ENCODE measurements around the gene FAM9C.

FAM9C gene

GRCh38 chrX:13001961-13002671 lies 42.3 kb downstream of the FAM9C start:
- peak in 1 of 2 donors; percentile 28 for DNase-seq

- DNase-seq, result no peak
Measured at GRCh38 chrX:13001097-13001496, 43.3 kb downstream of the FAM9C start.

GRCh38 chrX:13000301-13000811 lies 44.1 kb downstream of the FAM9C start:
- DNase-seq, result peak in 1 of 2 donors; percentile 23

- DNase-seq, result peak; percentile 41 to 57
Measured at GRCh38 chrX:12999422-12999821, 45.0 kb downstream of the FAM9C start.

- no peak for DNase-seq
Measured at GRCh38 chrX:12997906-12998687, 46.3 kb downstream of the FAM9C start.

GRCh38 chrX:12996934-12997435 lies 47.4 kb downstream of the FAM9C start:
- DNase-seq, result no peak

- DNase-seq, result no peak
Measured at GRCh38 chrX:12994321-12994720, 50.1 kb downstream of the FAM9C start.

- DNase-seq, result no peak
Measured at GRCh38 chrX:12993826-12994225, 50.6 kb downstream of the FAM9C start.

- DNase-seq, result no peak
Measured at GRCh38 chrX:12992544-12993118, 51.8 kb downstream of the FAM9C start.

- DNase-seq, result no peak
Measured at GRCh38 chrX:12991575-12991974, 52.8 kb downstream of the FAM9C start.

GRCh38 chrX:12989461-12989860 lies 55.0 kb downstream of the FAM9C start:
- DNase-seq, result no peak

- no peak for DNase-seq
Measured at GRCh38 chrX:12988797-12989196, 55.6 kb downstream of the FAM9C start.

GRCh38 chrX:12987900-12988594 lies 56.4 kb downstream of the FAM9C start:
- no peak for DNase-seq

GRCh38 chrX:12987340-12987739 lies 57.1 kb downstream of the FAM9C start:
- no peak for DNase-seq

- no peak for DNase-seq
Measured at GRCh38 chrX:12986886-12987285, 57.5 kb downstream of the FAM9C start.

GRCh38 chrX:12986164-12986779 lies 58.1 kb downstream of the FAM9C start:
- no peak for DNase-seq

Measured in stimulated activated CD4-positive, alpha-beta T cell treated with anti-CD3 and anti-CD28 coated beads, Interleukin-2, amount 100 ng/mL, for 24 hours (primary cell).